Measurements from ENCODE around the gene HIPK1.

GRCh38 chr1:113922957-113923356 is 6.2 kb upstream of the HIPK1 start:
- no peak for TF ChIP-seq CTCF (IDR thresholded peaks at IDR 0.05)
- TF ChIP-seq ATF2 (CRISPR knock-in tag; IDR thresholded peaks at IDR 0.05; ENCODE audit: borderline replicate concordance, low read depth) = no peak
- TF ChIP-seq ZNF121 (CRISPR knock-in tag; IDR thresholded peaks at IDR 0.05) = no peak
- TF ChIP-seq ZBTB21 (CRISPR knock-in tag; IDR thresholded peaks at IDR 0.05; ENCODE audit: borderline replicate concordance) = no peak
- no peak for TF ChIP-seq IRF2 (CRISPR knock-in tag; IDR thresholded peaks at IDR 0.05; ENCODE audit: borderline replicate concordance, low read depth)
- no peak for TF ChIP-seq JUN (CRISPR knock-in tag; IDR thresholded peaks at IDR 0.05)
- TF ChIP-seq USF2 (CRISPR knock-in tag; IDR thresholded peaks at IDR 0.05) = no peak
- no peak for TF ChIP-seq AR (CRISPR knock-in tag; IDR thresholded peaks at IDR 0.05)
- no peak for TF ChIP-seq ZMAT4 (CRISPR knock-in tag; IDR thresholded peaks at IDR 0.05)
- no peak for TF ChIP-seq PREB (CRISPR knock-in tag; IDR thresholded peaks at IDR 0.05; ENCODE audit: borderline replicate concordance)
- TF ChIP-seq KAT7 (CRISPR knock-in tag; IDR thresholded peaks at IDR 0.05; ENCODE audit: borderline replicate concordance) = no peak

All from WTC11 (cell line).